Aorta (tissue), 5 donors: ENCODE measurements around the gene SEMA5A. TPM values are rescaled to one million over a fixed set of nuclear protein-coding genes. Genes with fewer than 3 reads are reported as not detected.

ENCODE experiments used
- ATAC-seq: fragments of 200-7000 bp; cut with Tn5 transposase; one replicate; pipeline ENCODE4 v1.9.1; 2022; ENCODE audit warnings: moderate library complexity; ENCODE audit not compliant: low FRiP score
- DNase-seq, 2 donors: peaks; one replicate each; pipeline ENCODE4 v3.0.0-alpha.2; 2020
- H3K27ac ChIP-seq, 2 donors: one replicate each; pipeline ENCODE4 v1.5.1; 2013; ENCODE audit warnings: low read length in 2 of 2, mild to moderate bottlenecking in 2 of 2, moderate library complexity in 2 of 2, control low read depth in 1 of 2, inconsistent platforms in 1 of 2, low read depth in 1 of 2
- H3K27me3 ChIP-seq, 2 donors: one replicate each; pipeline ENCODE4 v1.6.1; 2013; ENCODE audit warnings: control low read depth in 1 of 2, low read length in 1 of 2, mild to moderate bottlenecking in 1 of 2, moderate library complexity in 1 of 2; ENCODE audit not compliant: insufficient read depth in 2 of 2, control insufficient read depth in 1 of 2
- H3K36me3 ChIP-seq, 2 donors: one replicate each; pipeline ENCODE4 v1.6.1; 2013; ENCODE audit warnings: control low read depth in 1 of 2, low read length in 1 of 2, mild to moderate bottlenecking in 1 of 2; ENCODE audit not compliant: insufficient read depth in 2 of 2, control insufficient read depth in 1 of 2
- H3K4me1 ChIP-seq, 2 donors: one replicate each; pipeline ENCODE4 v1.6.1; 2013; ENCODE audit warnings: low read length in 2 of 2, control low read depth in 1 of 2, mild to moderate bottlenecking in 1 of 2, moderate library complexity in 1 of 2; ENCODE audit not compliant: insufficient read depth in 2 of 2, control insufficient read depth in 1 of 2
- H3K4me3 ChIP-seq, 2 donors: one replicate each; pipeline ENCODE4 v1.5.1; 2013; ENCODE audit warnings: low read length in 2 of 2, control low read depth in 1 of 2, mild to moderate bottlenecking in 1 of 2
- H3K9me3 ChIP-seq: one replicate; pipeline ENCODE4 v1.6.1; 2013; ENCODE audit warnings: mild to moderate bottlenecking, low read length; ENCODE audit not compliant: control insufficient read depth
- WGBS, 2 donors: extraction: QIAGEN DNeasy Blood & Tissue Kit; methylation state at CpG; one replicate each; pipeline ENCODE4 v1.1.7; 2013; 5-methylcytosine and 5-hydroxymethylcytosine counted together
- intact Hi-C, 2 donors: fragments of 100-400 bp; cut with DNase I; formaldehyde crosslinking; loops; one replicate each; pipeline versions ENCODE4 v1.14.2 to v1.15.0; 2022
- polyA plus RNA-seq, 2 donors: library from polyadenylated mRNA; stranded (reverse); fragments of 200-250 nt; gene quantifications; one replicate each; pipeline ENCODE4 v1.2.3, GENCODE V29; 2013
- total RNA-seq, 2 donors: library from RNA; stranded (reverse); fragmentation: NEBNext Ultra II Directional; extraction: Animal tissue kit (Norgen Biotek cat#: 25700); gene quantifications; one replicate each; pipeline ENCODE4 v1.2.1, GENCODE V29; 2021
- donor health status: healthy with polysubstance abuse.
- donor health status: Bipolar disorder and iron deficiency.
- donor health status: DM: no; HTN: no; CAD: no.
- donor health status: DM: no; HTN: no; CAD: no.
- donor health status: DM: yes; HTN: yes; CAD: no.

The SEMA5A gene
- total and polyA plus RNA-seq, 4 donors: 1.8 to 21.8 (median 12.7) TPM

- no peak overlapping the region for H3K27ac ChIP-seq
- intact Hi-C loops: no loop called here
- no peak for ATAC-seq
- no peak overlapping the region for H3K4me3 ChIP-seq
- DNase-seq: no peak
- H3K27me3 ChIP-seq: no peaks in the 10 kb centered on the region
- H3K9me3 ChIP-seq: no peaks in the 10 kb centered on the region
- H3K36me3 ChIP-seq: no peaks in the 10 kb centered on the region
- WGBS, 2 donors: 88 to 100% methylated on average over 1 of the region's 1 CpG
- H3K4me1 ChIP-seq: no peaks in the 10 kb centered on the region
These were observed 376.3 kb downstream of the SEMA5A start for GRCh38 chr5:9169557-9169902.

- no peak overlapping the region for H3K4me3 ChIP-seq
- H3K4me1 ChIP-seq: no peaks in the 10 kb centered on the region
- no peaks in the 10 kb centered on the region for H3K9me3 ChIP-seq
- H3K36me3 ChIP-seq: no peaks in the 10 kb centered on the region
- ATAC-seq (no peak), DNase-seq (no peak)
- intact Hi-C loops: no loop called here
- H3K27me3 ChIP-seq: no peaks in the 10 kb centered on the region
- 83 to 85% methylated on average over 5 of the region's 5 CpGs for WGBS, 2 donors
- H3K27ac ChIP-seq: no peak overlapping the region
These were observed 376.9 kb downstream of the SEMA5A start for GRCh38 chr5:9168791-9169556.

- no peaks in the 10 kb centered on the region for H3K36me3 ChIP-seq
- no peaks in the 10 kb centered on the region for H3K27me3 ChIP-seq
- no peak for DNase-seq
- no peak overlapping the region for H3K27ac ChIP-seq
- no peaks in the 10 kb centered on the region for H3K9me3 ChIP-seq
- 77 to 84% methylated on average over 7 of the region's 7 CpGs for WGBS, 2 donors
- intact Hi-C loops: no loop called here
- no peak for ATAC-seq
- H3K4me1 ChIP-seq: no peaks in the 10 kb centered on the region
- H3K4me3 ChIP-seq: no peak overlapping the region
These were observed 379.4 kb downstream of the SEMA5A start for GRCh38 chr5:9166202-9167112.

- Histone ChIP-seq H3K4me3 (no peak overlapping the region), H3K27ac (no peak overlapping the region), H3K36me3 (no peaks in the 10 kb centered on the region), H3K9me3 (no peaks in the 10 kb centered on the region), H3K4me1 (no peaks in the 10 kb centered on the region), H3K27me3 (no peaks in the 10 kb centered on the region)
- 81 to 94% methylated on average over 6 of the region's 6 CpGs for WGBS, 2 donors
- intact Hi-C loops: no loop called here
- ATAC-seq (no peak), DNase-seq (no peak)
These were observed 380.3 kb downstream of the SEMA5A start for GRCh38 chr5:9165546-9165945.

- H3K4me1 ChIP-seq: no peaks in the 10 kb centered on the region
- 81 to 90% methylated on average over 1 of the region's 1 CpG for WGBS, 2 donors
- DNase-seq: no peak
- intact Hi-C loops: no loop called here
- H3K4me3 ChIP-seq: no peak overlapping the region
- H3K36me3 ChIP-seq: no peaks in the 10 kb centered on the region
- no peaks in the 10 kb centered on the region for H3K27me3 ChIP-seq
- H3K9me3 ChIP-seq: no peaks in the 10 kb centered on the region
- no peak overlapping the region for H3K27ac ChIP-seq
- no peak for ATAC-seq
These were observed 385.1 kb downstream of the SEMA5A start for GRCh38 chr5:9160747-9161146.

- intact Hi-C loops: loop anchor here in 1 of 2 donors (10.0 kb wide), 1 partner anchor 387 kb away; the partner anchor contains the start of gene SEMA5A
- ATAC-seq: no peak
- Histone ChIP-seq H3K4me3 (no peak overlapping the region), H3K9me3 (no peaks in the 10 kb centered on the region), H3K36me3 (no peaks in the 10 kb centered on the region), H3K27ac (no peak overlapping the region), H3K27me3 (no peaks in the 10 kb centered on the region), H3K4me1 (no peaks in the 10 kb centered on the region)
- no peak for DNase-seq
- 93 to 99% methylated on average over 2 of the region's 2 CpGs for WGBS, 2 donors
These were observed 388.1 kb downstream of the SEMA5A start for GRCh38 chr5:9157811-9158210.

GRCh38 chr5:9157020-9157419 is 388.9 kb downstream of the SEMA5A start:
- Histone ChIP-seq H3K27ac (no peak overlapping the region), H3K4me3 (no peak overlapping the region), H3K36me3 (no peaks in the 10 kb centered on the region), H3K4me1 (no peaks in the 10 kb centered on the region), H3K9me3 (no peaks in the 10 kb centered on the region), H3K27me3 (no peaks in the 10 kb centered on the region)
- no peak for ATAC-seq
- intact Hi-C loops: loop anchor here in 1 of 2 donors (10.0 kb wide), 1 partner anchor 388 kb away; the partner anchor contains the start of gene SEMA5A
- DNase-seq: no peak
- 69 to 85% methylated on average over 5 of the region's 5 CpGs for WGBS, 2 donors

GRCh38 chr5:9156282-9156681 is 389.6 kb downstream of the SEMA5A start:
- Histone ChIP-seq H3K4me3 (no peak overlapping the region), H3K36me3 (no peaks in the 10 kb centered on the region), H3K27ac (no peak overlapping the region), H3K4me1 (no peaks in the 10 kb centered on the region), H3K27me3 (no peaks in the 10 kb centered on the region), H3K9me3 (no peaks in the 10 kb centered on the region)
- 57 to 58% methylated on average over 2 of the region's 2 CpGs for WGBS, 2 donors
- peak; percentile 60 for ATAC-seq
- intact Hi-C loops: loop anchor here in 1 of 2 donors (10.0 kb wide), 1 partner anchor 389 kb away; the partner anchor contains the start of gene SEMA5A
- DNase-seq: peak in 1 of 2 donors; percentile 53
